Fibroblast of lung (primary cell): ENCODE measurements around the gene CHST13. TPM values are rescaled to one million over a fixed set of nuclear protein-coding genes. Genes with fewer than 3 reads are reported as not detected.

Experiments used
- DNase-seq, 2 donors: peaks; one replicate each; pipeline versions ENCODE4 v3.0.0 to v3.0.0-alpha.2; 2010; ENCODE audit warnings: low read depth in 2 of 2
- H2AFZ ChIP-seq: 2 replicates; pipeline ENCODE4 v1.5.1; 2012; ENCODE audit warnings: low read length, control low read depth, inconsistent platforms
- H3K27ac ChIP-seq: 2 replicates; pipeline ENCODE4 v1.5.1; 2011; ENCODE audit warnings: low read length, control low read depth; ENCODE audit not compliant: insufficient read depth
- H3K27me3 ChIP-seq: 2 replicates; pipeline ENCODE4 v1.5.1; 2011; ENCODE audit warnings: mild to moderate bottlenecking, low read length; ENCODE audit not compliant: control insufficient read depth, insufficient read depth
- H3K36me3 ChIP-seq: 2 replicates; pipeline ENCODE4 v1.5.1; 2011; ENCODE audit warnings: low read length; ENCODE audit not compliant: control insufficient read depth, insufficient read depth
- H3K4me1 ChIP-seq: 2 replicates; pipeline ENCODE4 v1.5.1; 2011; ENCODE audit warnings: low read length; ENCODE audit not compliant: control insufficient read depth, insufficient read depth; ENCODE audit errors: extremely low read depth
- H3K4me2 ChIP-seq: 2 replicates; pipeline ENCODE4 v1.5.1; 2011; ENCODE audit warnings: low read length, control low read depth; ENCODE audit not compliant: insufficient read depth; ENCODE audit errors: extremely low read depth
- H3K4me3 ChIP-seq, 4 experiments: fragments of 200-600 bp in 1 of 4; sonication (generic) in 1 of 4; replicated peaks in 1 of 4; 2 replicates each; pipeline ENCODE4 v1.5.1; 2011 to 2016; ENCODE audit warnings: low read length in 4 of 4, low read depth in 3 of 4, mild to moderate bottlenecking in 3 of 4, control low read depth in 2 of 4, inconsistent platforms in 1 of 4, mixed read lengths in 1 of 4; ENCODE audit not compliant: insufficient read depth in 1 of 4; ENCODE audit errors: control extremely low read depth in 1 of 4
- H3K79me2 ChIP-seq: 2 replicates; pipeline ENCODE4 v1.5.1; 2012; ENCODE audit warnings: mild to moderate bottlenecking, low read length, inconsistent platforms; ENCODE audit not compliant: control insufficient read depth, insufficient read depth
- H3K9ac ChIP-seq: 2 replicates; pipeline ENCODE4 v1.5.1; 2011; ENCODE audit warnings: mild to moderate bottlenecking, low read length, control low read depth; ENCODE audit not compliant: insufficient read depth
- H3K9me3 ChIP-seq: 2 replicates; pipeline ENCODE4 v1.5.1; 2012; ENCODE audit warnings: low read depth, low read length; ENCODE audit not compliant: control insufficient read depth, insufficient read depth
- H4K20me1 ChIP-seq: 2 replicates; pipeline ENCODE4 v1.5.1; 2011; ENCODE audit warnings: low read length; ENCODE audit not compliant: control insufficient read depth, insufficient read depth; ENCODE audit errors: extremely low read depth
- CTCF ChIP-seq, 2 donors: IDR thresholded peaks in 1 of 2; conservative IDR thresholded peaks in 1 of 2; 1 replicate in 1 of 2; 2 replicates in 1 of 2; pipeline ENCODE4 v1.5.1; 2011 to 2012; ENCODE audit warnings: low read length in 2 of 2, control low read depth in 1 of 2, inconsistent platforms in 1 of 2, low read depth in 1 of 2, mild to moderate bottlenecking in 1 of 2
- EZH2 ChIP-seq: IDR thresholded peaks from 2 replicates; pipeline ENCODE4 v1.5.1; 2012; ENCODE audit warnings: low read length, control low read depth, mild to moderate bottlenecking; ENCODE audit errors: missing control alignments
- polyA plus RNA-seq, 2 donors: library from polyadenylated mRNA; depleted of rRNA in 1 of 2; stranded (reverse) in 1 of 2; unstranded in 1 of 2; fragments of >200 nt; gene quantifications; 2 replicates each; pipeline ENCODE4 v1.2.1, GENCODE V29; 2011 to 2012; ENCODE audit warnings: missing spikeins in 1 of 2
- total RNA-seq: library from RNA; depleted of rRNA; stranded (reverse); fragments of >200 nt; gene quantifications from 2 replicates; pipeline ENCODE4 v1.2.1, GENCODE V29; 2014

Gene CHST13
- total and polyA plus RNA-seq, 2 donors (not counting 1 experiment from before 2014, with no cell fraction given) = under 0.01 TPM; not detected in 1

- Histone ChIP-seq H3K9ac (no peak overlapping the region), H4K20me1 (no peaks in the 10 kb centered on the region), H3K4me3 (no peak overlapping the region), H3K36me3 (no peaks in the 10 kb centered on the region), H3K4me1 (no peaks in the 10 kb centered on the region), H3K27me3 (peaks cover 15% of the 10 kb centered on the region), H3K27ac (no peak overlapping the region), H3K79me2 (no peaks in the 10 kb centered on the region), H3K4me2 (no peak overlapping the region), H3K9me3 (no peaks in the 10 kb centered on the region), H2AFZ (no peak overlapping the region)
- no peak for DNase-seq
- no peak for TF ChIP-seq CTCF (conservative IDR thresholded peaks at IDR 0.05 in 1 of 2, IDR thresholded peaks at IDR 0.05 in 1 of 2; ENCODE audit: low read depth in 1 of 2, low read length in 2 of 2)
- TF ChIP-seq EZH2 = no peak
Measured at GRCh38 chr3:126550488-126551051, 26.6 kb downstream of the CHST13 start.

- Histone ChIP-seq H3K4me3 (no peak overlapping the region), H3K79me2 (no peaks in the 10 kb centered on the region), H3K36me3 (no peaks in the 10 kb centered on the region), H4K20me1 (no peaks in the 10 kb centered on the region), H3K9ac (no peak overlapping the region), H3K27me3 (peaks cover 15% of the 10 kb centered on the region), H3K4me2 (no peak overlapping the region), H3K9me3 (no peaks in the 10 kb centered on the region), H3K27ac (no peak overlapping the region), H3K4me1 (no peaks in the 10 kb centered on the region), H2AFZ (no peak overlapping the region)
- TF ChIP-seq CTCF (conservative IDR thresholded peaks at IDR 0.05 in 1 of 2, IDR thresholded peaks at IDR 0.05 in 1 of 2; ENCODE audit: low read depth in 1 of 2, low read length in 2 of 2) (no peak), EZH2 (no peak)
- DNase-seq = no peak
Measured at GRCh38 chr3:126551121-126551838, 27.3 kb downstream of the CHST13 start.

GRCh38 chr3:126551839-126552687 lies 28.1 kb downstream of the CHST13 start:
- no peak overlapping the region for H2AFZ ChIP-seq
- H3K27me3 ChIP-seq = peaks cover 12% of the 10 kb centered on the region
- no peaks in the 10 kb centered on the region for H3K4me1 ChIP-seq
- no peak overlapping the region for H3K4me2 ChIP-seq
- H3K36me3 ChIP-seq = no peaks in the 10 kb centered on the region
- H4K20me1 ChIP-seq = no peaks in the 10 kb centered on the region
- TF ChIP-seq CTCF (conservative IDR thresholded peaks at IDR 0.05 in 1 of 2, IDR thresholded peaks at IDR 0.05 in 1 of 2; ENCODE audit: low read depth in 1 of 2, low read length in 2 of 2) = no peak
- no peak for TF ChIP-seq EZH2
- H3K4me3 ChIP-seq = no peak overlapping the region
- no peak for DNase-seq
- no peaks in the 10 kb centered on the region for H3K9me3 ChIP-seq
- no peaks in the 10 kb centered on the region for H3K79me2 ChIP-seq
- H3K9ac ChIP-seq = no peak overlapping the region
- no peak overlapping the region for H3K27ac ChIP-seq
